NK-92 (cell line): ENCODE measurements around the gene GLT6D1.
"Not testable (repeated sequence)": the region's sequence is repeated elsewhere in the genome, so short reads cannot be mapped to it uniquely, and the experiment has no call there.

Source experiments
- DNase-seq: peaks from one replicate; lab custom pipeline; 2025; ENCODE audit not compliant: unreplicated experiment; lab: John Stamatoyannopoulos, UW

The GLT6D1 gene

GRCh38 chr9:135665795-135666189, 26.5 kb upstream of the GLT6D1 start:
- no peak for DNase-seq

- no peak for DNase-seq
These were observed 25.8 kb upstream of the GLT6D1 start for GRCh38 chr9:135664801-135665794.

DNA sequence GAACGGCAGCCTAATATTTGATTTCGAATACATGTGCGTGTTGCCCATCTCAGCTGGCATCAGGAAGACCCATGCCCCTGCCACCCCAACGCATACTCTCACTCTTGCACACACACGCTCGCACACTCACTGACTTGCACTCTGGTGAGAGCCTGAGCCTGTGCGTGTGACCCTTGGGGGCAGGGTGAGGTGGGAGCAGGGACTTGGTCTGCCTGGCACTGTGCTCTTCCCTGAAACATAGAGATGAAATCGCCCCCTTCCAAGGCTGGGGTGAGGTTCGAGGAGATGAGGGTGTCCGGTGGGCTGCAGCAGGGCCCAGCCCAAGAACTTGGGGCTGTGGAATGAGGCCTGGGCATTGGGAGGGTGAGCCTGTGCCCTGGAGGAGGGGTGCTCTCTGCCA, 24.9 kb upstream of the GLT6D1 start:
- no peak for DNase-seq

- no peak for DNase-seq
These were observed 24.5 kb upstream of the GLT6D1 start for GRCh38 chr9:135663857-135664256.

DNA sequence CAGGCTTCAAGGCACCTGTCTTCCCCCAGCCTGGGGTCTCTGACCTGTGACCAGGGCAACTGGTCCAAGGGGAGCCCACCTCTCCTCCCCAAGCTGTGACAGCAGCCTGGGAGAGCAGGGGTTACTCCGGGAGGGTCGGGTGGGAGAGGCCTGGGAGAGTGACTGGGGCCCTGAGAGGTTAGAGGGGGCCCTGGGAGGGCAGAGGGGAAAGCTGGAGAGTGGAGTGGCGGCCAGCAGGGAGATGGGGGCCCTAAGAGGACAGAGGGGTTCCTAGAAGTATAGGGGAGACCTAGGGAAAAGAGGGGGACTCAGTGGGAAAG, 24.1 kb upstream of the GLT6D1 start:
- no peak for DNase-seq

DNA sequence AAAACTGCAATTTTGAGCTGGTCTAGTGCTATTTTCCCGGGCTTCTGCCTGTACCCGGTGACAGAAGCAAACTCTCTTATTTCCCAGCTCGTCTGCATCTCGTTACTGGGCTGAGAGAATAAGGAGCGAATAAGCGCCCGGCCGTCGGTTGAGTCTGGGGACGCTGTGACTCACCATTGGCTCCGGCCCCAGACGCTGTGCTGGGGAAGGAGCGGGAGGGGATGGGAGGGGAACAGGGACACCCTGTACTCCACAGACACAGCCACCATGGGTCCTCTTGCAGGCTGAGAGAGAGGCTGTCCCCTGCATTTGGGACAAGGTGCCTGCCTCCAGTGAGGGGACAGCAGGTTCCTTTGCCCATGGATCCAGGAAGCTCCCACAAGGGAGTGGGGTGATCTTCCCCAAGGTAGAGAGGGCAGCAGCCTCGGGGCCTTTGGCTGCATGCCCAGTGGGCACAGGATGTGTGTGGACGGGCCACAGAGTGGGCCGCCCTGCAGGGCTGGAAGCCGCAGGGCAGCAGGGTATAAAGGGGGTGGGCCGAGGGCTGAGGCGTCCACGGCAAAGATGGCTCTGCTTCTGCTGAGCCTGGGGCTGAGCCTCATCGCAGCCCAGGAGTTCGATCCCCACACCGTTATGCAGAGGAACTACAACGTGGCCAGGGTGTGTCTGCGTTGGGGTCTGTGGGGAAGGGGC, 23.6 kb upstream of the GLT6D1 start, which contains the start of gene LCN9:
Gene LCN9, plus strand, starts transcription at position 552 of the 693 bp plus-strand sequence. Its CDS starts 13 bp downstream, at position 565.
- DNase-seq: no peak

GRCh38 chr9:135661816-135662560, 22.6 kb upstream of the GLT6D1 start:
- no peak for DNase-seq

- DNase-seq: no peak
These were observed 21.1 kb upstream of the GLT6D1 start for GRCh38 chr9:135660407-135660806.

DNA sequence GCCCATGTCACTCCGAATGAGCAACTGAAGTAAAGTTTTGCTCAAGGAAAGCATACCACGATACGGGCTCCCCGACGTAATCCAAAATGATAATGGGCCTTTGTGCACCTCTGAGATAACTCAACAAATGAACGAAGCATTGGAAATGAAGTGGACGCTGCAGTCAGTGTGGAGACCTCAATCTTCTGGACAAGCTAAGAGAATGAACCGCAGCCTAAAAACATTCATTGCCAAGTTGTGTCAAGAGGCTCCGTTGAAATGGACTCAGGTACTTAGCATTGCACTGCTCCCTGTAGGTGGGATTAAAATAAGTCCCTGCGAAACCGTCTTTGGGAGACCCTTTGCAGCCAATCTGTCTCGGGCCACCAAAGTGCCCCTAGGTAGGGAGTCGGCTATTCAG, 19.9 kb upstream of the GLT6D1 start:
- no peak for DNase-seq

DNA sequence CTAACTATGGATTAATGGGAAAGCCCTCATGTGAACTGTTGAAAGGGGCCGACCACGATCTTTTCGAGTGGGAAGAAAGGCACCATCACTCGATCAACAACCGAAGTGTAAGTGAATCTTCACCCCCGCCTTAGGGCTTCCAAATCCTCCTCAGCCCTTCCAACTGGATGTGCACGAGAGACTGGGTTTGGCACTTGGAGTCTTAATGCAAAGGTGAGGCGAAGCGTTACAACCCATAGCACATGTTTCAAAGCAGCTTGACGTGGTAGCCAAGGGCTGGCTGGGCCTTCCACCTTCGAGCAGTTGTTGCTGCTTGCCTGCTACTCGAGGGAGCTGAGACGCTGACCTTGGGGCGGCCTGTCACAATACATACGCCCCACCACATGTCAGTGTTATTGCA, 18.1 kb upstream of the GLT6D1 start:
- DNase-seq: no peak

DNA sequence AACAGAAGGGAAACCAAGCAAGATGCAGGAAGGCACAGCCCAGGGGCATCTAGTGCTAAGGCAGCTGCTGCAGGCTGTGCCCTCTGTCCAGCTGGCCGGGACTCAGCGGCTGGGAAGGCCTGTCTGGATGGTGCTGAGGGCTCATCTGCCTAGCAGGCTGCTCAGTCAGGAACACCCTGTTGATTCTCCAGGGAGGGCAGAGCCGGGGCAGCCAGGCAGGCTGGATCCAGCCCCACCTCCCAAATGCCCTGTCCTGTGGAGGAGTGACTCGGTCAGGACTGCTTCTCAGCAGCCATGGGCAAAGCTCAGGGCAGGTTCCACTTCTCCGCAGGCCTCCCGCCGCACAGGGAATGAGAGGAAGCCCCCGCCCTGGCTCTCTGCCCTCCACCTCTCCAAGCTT, 16.0 kb upstream of the GLT6D1 start:
- DNase-seq: no peak

GRCh38 chr9:135650408-135650807, 11.1 kb upstream of the GLT6D1 start:
- DNase-seq: no peak

DNA sequence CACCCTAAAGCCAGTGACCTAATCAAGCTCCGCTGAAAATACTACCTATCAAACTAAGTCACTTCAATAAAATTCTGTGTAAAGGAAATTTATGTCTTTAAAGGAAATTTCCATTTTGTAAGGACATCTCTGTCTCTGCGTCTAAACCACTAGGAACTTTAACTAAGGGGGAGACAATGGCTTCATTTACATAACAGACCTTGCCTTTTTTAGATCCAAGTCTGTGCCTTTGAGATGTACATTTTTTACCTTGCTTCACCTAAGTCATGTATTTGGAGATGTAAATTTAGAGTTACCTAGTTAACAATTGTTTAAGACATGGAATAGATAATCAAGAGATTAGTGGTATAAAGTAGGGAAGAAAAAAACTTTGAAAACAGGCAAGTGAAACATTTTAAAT, 10.2 kb upstream of the GLT6D1 start:
- DNase-seq: no peak

DNA sequence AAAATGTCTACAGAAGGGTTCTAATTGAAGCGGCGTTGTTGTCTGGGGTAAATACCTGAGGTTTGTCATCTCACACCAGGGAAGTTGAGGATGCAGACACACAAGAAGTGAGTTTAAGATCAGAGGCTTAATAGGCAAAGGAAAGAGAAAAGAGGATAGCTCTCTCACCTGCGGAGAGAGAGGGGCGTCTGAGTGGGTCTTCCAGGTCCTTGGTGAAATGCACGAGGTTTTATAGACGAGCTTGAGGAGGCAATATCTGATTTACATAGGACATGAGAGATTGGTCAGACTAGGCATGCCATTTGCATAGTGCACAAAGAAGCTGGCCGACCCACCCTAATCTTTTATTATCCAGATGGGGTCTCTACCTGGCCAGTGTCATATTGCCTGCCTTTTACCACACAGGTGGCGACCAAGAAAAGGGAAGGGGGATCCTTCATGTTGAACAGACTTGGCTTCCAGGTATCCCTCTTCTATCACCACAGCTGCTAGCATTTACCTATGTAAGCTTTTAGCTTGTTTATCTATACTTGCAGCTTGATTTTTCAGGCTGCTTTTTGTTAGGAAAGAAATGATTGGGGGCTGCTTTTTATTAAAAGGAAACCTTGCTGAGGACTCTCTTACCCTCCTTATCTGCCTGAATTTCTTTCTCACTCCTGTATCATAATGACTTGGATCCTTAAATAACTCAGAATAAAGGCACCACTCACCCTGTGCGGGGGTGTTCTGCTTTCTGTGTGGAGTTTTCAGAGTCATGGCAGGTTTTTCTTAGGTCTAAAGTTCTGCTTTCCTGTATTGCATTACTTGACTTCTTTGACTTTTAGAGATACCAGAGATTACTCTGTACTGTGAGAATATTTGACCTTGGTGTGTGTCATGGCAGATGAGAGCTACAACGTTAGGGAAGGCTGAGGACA, 9.4 kb upstream of the GLT6D1 start:
- DNase-seq: no peak

DNA sequence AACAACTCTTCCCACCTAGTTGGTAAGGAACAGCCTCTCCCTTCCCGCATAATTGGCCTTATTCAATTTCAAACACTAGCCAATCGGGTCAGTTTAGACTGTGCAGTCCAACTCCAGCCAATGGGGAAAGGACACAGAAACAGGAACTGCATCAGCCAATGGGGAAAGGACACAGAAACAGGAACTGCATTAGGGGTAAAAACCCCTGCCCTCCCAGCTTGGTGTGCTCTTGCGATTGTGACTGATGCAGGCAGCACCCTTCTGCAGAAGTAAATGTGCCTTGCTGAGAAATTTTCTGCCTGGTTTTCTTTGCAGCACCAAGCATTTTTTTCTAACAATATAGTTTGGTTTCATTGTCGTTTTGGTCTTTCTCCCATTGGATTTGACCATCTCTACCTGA, 8.5 kb upstream of the GLT6D1 start:
- DNase-seq: no peak

DNA sequence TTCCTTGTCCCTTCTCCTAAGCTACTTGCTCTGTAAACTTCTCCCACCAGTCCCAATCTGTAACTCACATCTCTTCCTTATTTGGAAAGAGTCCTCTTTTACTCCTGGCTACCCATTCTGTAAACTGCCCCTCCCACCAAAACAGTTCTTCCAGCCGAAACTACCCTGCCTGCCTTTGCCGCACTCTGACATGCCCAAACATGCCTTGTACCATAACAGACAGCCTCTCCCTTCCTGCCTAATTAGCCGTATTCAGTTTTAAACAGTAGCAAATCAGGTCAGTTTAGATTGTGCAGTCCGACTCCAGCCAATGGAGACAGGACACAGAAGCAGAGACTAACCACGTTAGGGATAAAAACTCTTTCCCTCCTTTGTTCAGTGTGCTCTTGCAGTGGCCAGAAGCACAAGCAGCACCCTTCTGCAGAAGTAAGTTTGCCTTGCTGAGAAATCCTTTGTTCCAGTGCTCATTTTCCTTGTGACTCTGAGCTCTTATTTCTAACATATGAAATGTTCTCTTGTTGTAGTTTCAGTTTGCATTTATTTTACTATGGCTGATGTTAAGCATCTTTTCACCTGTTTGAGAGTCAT, 5.4 kb upstream of the GLT6D1 start:
- DNase-seq: no peak

GRCh38 chr9:135641745-135642144, 2.4 kb upstream of the GLT6D1 start:
- DNase-seq: no peak

GRCh38 chr9:135641047-135641446, 1.7 kb upstream of the GLT6D1 start:
- no peak for DNase-seq

DNA sequence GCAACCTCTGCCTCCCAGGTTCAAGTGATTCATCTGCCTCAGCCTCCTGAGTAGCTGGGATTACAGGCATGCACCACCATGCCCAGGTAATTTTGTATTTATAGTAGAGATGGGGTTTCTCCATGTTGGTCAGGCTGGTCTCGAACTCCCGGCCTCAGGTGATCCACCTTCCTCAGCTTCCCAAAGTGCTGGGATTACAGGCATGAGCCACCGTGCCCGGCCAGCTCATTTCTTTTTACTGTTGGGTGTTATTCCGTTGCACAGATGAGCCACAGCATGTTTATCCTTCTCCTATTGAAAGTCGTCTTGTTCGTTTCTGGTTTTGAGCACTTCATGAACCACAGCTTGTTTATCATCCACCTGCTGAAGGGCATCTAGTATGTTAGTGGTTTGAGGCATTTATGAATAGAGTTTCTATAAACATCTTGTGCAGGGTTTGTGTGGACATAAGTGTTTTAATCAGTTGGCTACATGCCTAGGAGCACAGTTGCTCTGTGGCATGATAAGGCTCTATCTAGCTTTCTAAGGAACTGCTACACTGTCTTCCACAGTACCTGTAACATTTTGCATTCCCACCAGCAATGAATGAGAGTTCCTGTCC, 2.3 kb downstream of the GLT6D1 start:
- DNase-seq: not testable (repeated sequence)

GRCh38 chr9:135632841-135633240, 6.5 kb downstream of the GLT6D1 start:
- no peak for DNase-seq
